Small intestine (tissue), 7 donors: ENCODE results near the gene OR2T6. TPM values are rescaled to one million over a fixed set of nuclear protein-coding genes. Genes with fewer than 3 reads are reported as not detected.
A peak's percentile ranks its signal among the peaks of the same experiment; 100 is the strongest.
"Not testable (repeated sequence)": the region's sequence is repeated elsewhere in the genome, so short reads cannot be mapped to it uniquely, and the experiment has no call there.

ENCODE experiments used
- DNase-seq, 2 donors: peaks; one replicate each; pipeline versions ENCODE4 v3.0.0 to v3.0.0-alpha.2; 2013
- FAIRE-seq: peaks from 2 replicates; lab custom pipeline; 2012; peaks lifted over from hg19 to GRCh38; lab: Jason Lieb, UNC
- H3K27ac ChIP-seq, 3 donors: one replicate each; pipeline ENCODE4 v1.5.1; 2013; ENCODE audit warnings: low read length in 2 of 3, mild to moderate bottlenecking in 2 of 3, control low read depth in 1 of 3, inconsistent platforms in 1 of 3, low read depth in 1 of 3, moderate library complexity in 1 of 3
- H3K27me3 ChIP-seq, 3 donors: one replicate each; pipeline ENCODE4 v1.6.1; 2013; ENCODE audit warnings: low read length in 3 of 3, inconsistent platforms in 1 of 3; ENCODE audit not compliant: control insufficient read depth in 3 of 3, insufficient read depth in 3 of 3
- H3K36me3 ChIP-seq, 3 donors: one replicate each; pipeline ENCODE4 v1.6.1; 2013; ENCODE audit warnings: low read length in 3 of 3, inconsistent platforms in 1 of 3, low read depth in 1 of 3, mild to moderate bottlenecking in 1 of 3, moderate library complexity in 1 of 3; ENCODE audit not compliant: control insufficient read depth in 3 of 3, insufficient read depth in 2 of 3
- H3K4me1 ChIP-seq, 3 donors: one replicate each; pipeline ENCODE4 v1.6.1; 2013; ENCODE audit warnings: low read length in 2 of 3, inconsistent platforms in 1 of 3, low read depth in 1 of 3, mild to moderate bottlenecking in 1 of 3, moderate library complexity in 1 of 3; ENCODE audit not compliant: control insufficient read depth in 3 of 3, insufficient read depth in 2 of 3
- H3K4me3 ChIP-seq, 3 donors: one replicate each; pipeline ENCODE4 v1.5.1; 2013; ENCODE audit warnings: low read length in 3 of 3, control low read depth in 1 of 3, inconsistent platforms in 1 of 3, low read depth in 1 of 3, mild to moderate bottlenecking in 1 of 3, moderate library complexity in 1 of 3
- H3K9me3 ChIP-seq, 2 donors: one replicate each; pipeline ENCODE4 v1.6.1; 2013; ENCODE audit warnings: low read depth in 1 of 2, low read length in 1 of 2; ENCODE audit not compliant: control insufficient read depth in 2 of 2, insufficient read depth in 1 of 2
- WGBS, 3 donors: extraction: QIAGEN DNeasy Blood & Tissue Kit; methylation state at CpG; one replicate each; pipeline ENCODE4 v1.1.7; 2013; 5-methylcytosine and 5-hydroxymethylcytosine counted together
- polyA plus RNA-seq, 4 donors: library from polyadenylated mRNA; stranded (reverse) in 3 of 4; unstranded in 1 of 4; fragments of 200-250 nt in 3 of 4; fragments of 120-200 nt in 1 of 4; gene quantifications; one replicate each; pipeline versions ENCODE4 v1.2.1 to v1.2.3, GENCODE V29; 2013
- donor health status: healthy with polysubstance abuse.
- donor health status: control.
- donor health status: control.
- donor health status: Bipolar disorder and iron deficiency.
- donor health status: healthy.

The OR2T6 gene
- polyA plus RNA-seq, 4 donors, result not detected

DNA sequence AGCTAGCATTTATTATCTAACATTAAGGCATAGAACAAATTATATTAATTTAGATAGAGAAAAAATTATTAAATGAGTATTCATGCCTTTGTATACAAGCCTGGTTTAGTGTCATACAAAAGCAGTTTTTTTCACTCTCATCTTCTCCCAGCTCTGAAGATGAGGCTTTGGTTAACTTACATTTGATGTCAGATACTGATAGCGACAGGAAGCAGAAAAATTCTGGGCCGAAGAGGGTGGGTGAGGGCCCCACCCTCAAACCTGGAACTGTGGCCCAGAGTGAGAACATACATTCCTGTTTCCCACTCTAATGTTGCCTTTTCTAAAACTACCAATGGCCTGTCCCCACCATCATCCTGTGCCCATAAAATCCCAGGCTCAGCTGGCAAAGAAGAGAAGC is 42.3 kb downstream of the OR2T6 start:
- Histone ChIP-seq H3K27ac (no peak overlapping the region), H3K4me3 (no peak overlapping the region), H3K27me3 (no peaks in the 10 kb centered on the region), H3K9me3 (peaks cover 0 to 25% of the 10 kb centered on the region in 2 donors), H3K36me3 (no peaks in the 10 kb centered on the region), H3K4me1 (no peaks in the 10 kb centered on the region)
- no peak for DNase-seq
- no peak for FAIRE-seq
- WGBS, 3 donors, result 63 to 82% (median 76%) methylated on average over 2 of the region's 2 CpGs

DNA sequence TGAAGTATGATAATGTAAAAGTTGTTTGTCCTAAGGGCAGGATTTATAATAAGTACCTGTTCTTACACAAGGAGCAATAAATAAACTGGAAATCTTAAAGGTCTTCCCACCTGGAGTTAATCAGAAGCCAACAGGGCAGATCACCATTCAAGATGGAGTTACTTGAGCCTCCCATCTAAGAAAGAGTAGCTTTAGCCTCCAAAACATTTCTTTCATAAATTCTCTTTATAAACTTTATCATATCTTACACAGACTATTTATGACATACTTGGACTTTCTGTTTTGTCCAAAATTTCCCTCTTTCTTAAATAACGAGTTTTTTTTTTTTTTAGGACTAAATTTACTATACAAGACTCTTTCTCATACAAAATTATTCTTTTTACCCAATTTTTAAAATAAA is 45.8 kb downstream of the OR2T6 start:
- no peak overlapping the region for H3K4me3 ChIP-seq
- peak; percentile 97 for FAIRE-seq
- H3K9me3 ChIP-seq, result peaks cover 0 to 26% of the 10 kb centered on the region in 2 donors
- no peaks in the 10 kb centered on the region for H3K4me1 ChIP-seq
- WGBS, 3 donors, result 0 to 18% (median 3%) methylated on average over 1 of the region's 1 CpG
- no peaks in the 10 kb centered on the region for H3K36me3 ChIP-seq
- no peaks in the 10 kb centered on the region for H3K27me3 ChIP-seq
- H3K27ac ChIP-seq, result no peak overlapping the region
- no peak for DNase-seq

DNA sequence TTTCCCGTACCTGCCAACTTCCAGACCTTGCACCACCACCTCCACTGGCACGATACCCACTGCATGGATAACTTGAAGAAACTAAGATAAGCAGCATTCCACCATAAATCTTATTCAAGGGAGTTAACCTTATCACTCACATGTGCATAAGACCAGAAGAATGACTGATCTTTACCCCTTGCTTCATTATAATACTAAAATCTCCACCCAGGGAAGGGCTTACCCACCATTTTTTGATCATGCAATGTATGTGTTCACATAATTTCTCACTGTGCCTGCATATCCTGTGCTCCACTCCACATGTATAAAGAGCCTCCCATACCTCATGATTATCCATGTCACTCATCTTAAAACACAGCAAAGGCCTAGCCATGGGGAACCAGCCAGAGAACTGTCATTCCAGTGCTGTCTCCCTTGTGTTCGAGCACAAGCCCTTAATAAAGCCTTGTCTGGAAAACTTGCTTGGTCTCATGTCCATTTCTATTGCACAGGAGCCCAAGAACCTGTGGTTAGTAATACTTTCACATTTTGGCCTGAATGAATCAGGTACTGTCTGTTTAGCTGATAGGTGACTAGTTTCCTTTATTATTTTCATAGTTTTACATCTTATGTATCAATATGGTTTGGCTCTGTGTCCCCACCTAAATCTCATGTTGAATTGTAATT is 52.1 kb downstream of the OR2T6 start:
- H3K27ac ChIP-seq, H3K36me3 ChIP-seq, H3K27me3 ChIP-seq, DNase-seq, H3K4me3 ChIP-seq, H3K4me1 ChIP-seq, FAIRE-seq, H3K9me3 ChIP-seq: not testable (repeated sequence)
- WGBS, 3 donors, result 45 to 53% (median 49%) methylated on average over 3 of the region's 3 CpGs

DNA sequence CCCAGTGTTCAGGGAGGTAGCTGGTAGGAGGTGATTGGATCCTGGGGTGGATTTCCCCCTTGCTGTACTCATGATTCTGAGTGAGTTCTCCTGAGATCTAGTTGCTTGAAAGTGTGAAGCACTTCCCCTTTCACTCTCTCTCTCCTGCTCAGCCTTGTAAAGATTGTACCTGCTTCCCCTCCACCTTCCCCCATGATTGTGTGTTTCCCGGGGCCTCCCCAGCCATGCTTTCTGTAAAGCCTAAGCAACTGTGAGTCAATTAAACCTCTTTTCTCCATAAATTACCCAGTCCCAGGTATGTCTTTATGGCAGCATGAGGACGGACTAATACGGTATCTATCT is 52.6 kb downstream of the OR2T6 start:
- not testable (repeated sequence) for FAIRE-seq, H3K27me3 ChIP-seq, H3K4me1 ChIP-seq, DNase-seq, H3K4me3 ChIP-seq, H3K36me3 ChIP-seq, H3K27ac ChIP-seq, H3K9me3 ChIP-seq
- 82 to 87% (median 84%) methylated on average over 3 of the region's 3 CpGs for WGBS, 3 donors

DNA sequence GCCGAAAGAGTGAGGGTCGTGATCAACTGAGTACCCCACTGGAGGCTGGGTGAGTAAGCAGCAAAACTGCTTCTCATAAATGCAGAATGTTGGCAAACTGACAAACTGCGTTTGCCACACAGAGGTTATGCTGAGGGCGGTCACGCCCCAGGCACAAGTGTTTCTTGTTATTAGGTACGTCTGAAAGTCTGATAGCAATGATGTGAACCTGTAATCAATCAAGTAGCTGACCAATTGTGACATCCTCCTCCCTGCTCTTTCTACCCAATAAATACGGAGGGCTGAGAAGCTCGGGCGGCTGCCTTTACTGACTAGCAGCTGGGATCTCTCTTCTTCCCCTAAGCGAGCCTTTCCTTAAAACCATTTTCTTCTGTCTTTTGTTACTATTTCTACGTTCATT is 56.1 kb downstream of the OR2T6 start:
- peak in 1 of 2 donors; percentile 27 for DNase-seq
- H3K27ac ChIP-seq, H3K4me1 ChIP-seq, H3K4me3 ChIP-seq, H3K9me3 ChIP-seq, H3K27me3 ChIP-seq, FAIRE-seq, H3K36me3 ChIP-seq: not testable (repeated sequence)
- 57 to 75% (median 72%) methylated on average over 10 to 11 of the region's 11 CpGs for WGBS, 3 donors

DNA sequence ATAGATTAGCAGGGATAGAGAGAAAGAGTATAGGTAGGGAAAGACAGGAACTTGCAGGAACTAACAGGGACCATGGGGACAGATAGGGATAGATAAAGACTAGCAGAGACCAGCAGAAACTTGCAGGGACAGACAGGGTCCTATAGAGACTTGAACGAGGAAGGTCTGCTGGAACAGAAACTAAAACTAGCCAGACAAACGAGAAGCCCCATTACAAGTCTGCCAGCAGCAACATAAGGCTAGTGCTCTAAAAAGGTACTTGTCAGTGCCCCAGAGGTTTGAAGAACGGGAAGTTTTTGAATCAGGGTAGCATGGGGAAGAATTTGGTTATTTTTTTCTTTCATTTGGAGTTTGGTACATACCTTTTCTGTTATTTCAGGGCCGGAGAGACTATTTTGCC is 56.7 kb downstream of the OR2T6 start:
- WGBS, 3 donors, result 56 to 73% (median 63%) methylated on average over 4 of the region's 4 CpGs
- H3K4me1 ChIP-seq, H3K36me3 ChIP-seq, DNase-seq, H3K27ac ChIP-seq, H3K4me3 ChIP-seq, FAIRE-seq, H3K27me3 ChIP-seq, H3K9me3 ChIP-seq: not testable (repeated sequence)

DNA sequence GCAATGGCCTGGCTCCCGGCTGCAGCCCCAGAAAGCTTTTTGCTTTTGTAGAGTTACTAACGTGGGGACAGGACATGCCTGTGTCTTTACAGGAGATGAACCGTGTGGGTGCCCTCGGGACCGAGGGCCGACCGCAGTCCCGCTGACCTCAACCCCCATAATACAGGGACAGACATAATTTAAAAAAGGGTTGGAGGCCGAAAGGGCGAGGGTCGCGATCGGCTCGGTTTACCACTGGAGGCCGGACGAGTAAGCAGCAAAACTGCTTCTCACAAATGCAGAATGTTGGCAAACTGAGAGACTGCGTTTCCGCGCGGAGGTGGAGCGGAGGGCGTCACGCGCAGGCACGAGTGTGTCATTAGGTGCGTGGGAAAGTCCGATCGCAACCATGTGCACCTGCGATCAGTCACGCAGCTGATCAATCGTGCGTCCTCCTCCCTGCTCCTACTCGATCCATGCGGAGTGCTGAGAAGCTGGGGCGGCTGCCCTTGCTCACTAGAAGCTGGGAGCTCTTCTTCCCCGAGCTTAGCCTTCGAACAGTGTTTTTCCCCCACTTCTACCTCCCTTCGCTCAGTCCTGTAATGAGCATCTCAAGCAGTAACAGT is 58.4 kb downstream of the OR2T6 start:
- FAIRE-seq, H3K27me3 ChIP-seq, DNase-seq, H3K27ac ChIP-seq, H3K4me1 ChIP-seq, H3K4me3 ChIP-seq, H3K36me3 ChIP-seq, H3K9me3 ChIP-seq: not testable (repeated sequence)
- 95 to 97% (median 96%) methylated on average over 26 to 32 of the region's 38 CpGs for WGBS, 3 donors

DNA sequence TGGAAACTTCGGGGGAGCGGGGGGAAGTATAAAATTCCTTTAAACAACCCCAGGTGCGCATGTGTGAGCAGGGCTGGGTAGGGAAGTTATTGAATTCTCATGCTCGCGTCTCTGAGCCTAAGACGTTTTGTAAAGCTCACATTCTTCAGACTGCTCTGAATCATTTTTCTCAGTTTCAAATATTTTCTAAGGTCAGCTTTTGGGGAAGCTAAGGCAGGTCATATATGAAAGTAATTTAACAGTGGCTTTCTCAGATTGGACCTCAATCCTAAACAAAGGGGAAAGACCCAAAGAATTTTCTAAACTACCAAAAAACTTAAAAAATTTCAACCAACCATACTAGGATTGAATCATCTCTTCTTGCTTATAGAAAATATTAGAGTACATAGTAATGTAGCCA is 59.4 kb downstream of the OR2T6 start:
- H3K9me3 ChIP-seq, H3K4me3 ChIP-seq, H3K27ac ChIP-seq, DNase-seq, H3K36me3 ChIP-seq, H3K27me3 ChIP-seq, FAIRE-seq, H3K4me1 ChIP-seq: not testable (repeated sequence)
- WGBS, 3 donors, result 83 to 91% (median 90%) methylated on average over 4 of the region's 6 CpGs

DNA sequence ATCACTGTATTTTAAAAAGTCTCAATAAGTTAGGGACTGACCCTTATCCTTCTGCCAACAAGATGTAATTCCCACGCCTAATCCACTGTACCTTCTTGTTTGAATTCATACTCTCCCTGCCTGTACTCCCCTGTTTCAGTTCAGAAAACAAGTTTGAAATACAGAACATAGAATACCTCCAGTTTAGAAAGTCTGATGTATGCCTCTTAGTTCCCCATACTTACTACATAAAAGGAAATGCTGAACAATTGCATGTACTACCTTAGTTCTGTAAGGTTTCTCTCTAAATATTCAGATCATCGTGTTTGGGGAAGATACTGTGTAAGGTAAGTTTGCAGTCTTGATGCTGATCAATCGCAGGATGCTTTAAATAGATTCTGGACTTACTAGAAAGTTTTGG is 60.8 kb downstream of the OR2T6 start:
- not testable (repeated sequence) for H3K27ac ChIP-seq, H3K9me3 ChIP-seq, H3K4me1 ChIP-seq, H3K4me3 ChIP-seq, DNase-seq, FAIRE-seq, H3K27me3 ChIP-seq, H3K36me3 ChIP-seq
- WGBS, 3 donors, result 68 to 80% (median 74%) methylated on average over 3 of the region's 3 CpGs
